NCI-H345 treated with DMSO at 0.1 percent for 48 hours (cell line): Measurements from ENCODE around the gene ARHGAP18.

Source experiments
- DNase-seq: peaks from one replicate; lab custom pipeline; 2025; ENCODE audit not compliant: unreplicated experiment; lab: John Stamatoyannopoulos, UW

Gene ARHGAP18

DNA sequence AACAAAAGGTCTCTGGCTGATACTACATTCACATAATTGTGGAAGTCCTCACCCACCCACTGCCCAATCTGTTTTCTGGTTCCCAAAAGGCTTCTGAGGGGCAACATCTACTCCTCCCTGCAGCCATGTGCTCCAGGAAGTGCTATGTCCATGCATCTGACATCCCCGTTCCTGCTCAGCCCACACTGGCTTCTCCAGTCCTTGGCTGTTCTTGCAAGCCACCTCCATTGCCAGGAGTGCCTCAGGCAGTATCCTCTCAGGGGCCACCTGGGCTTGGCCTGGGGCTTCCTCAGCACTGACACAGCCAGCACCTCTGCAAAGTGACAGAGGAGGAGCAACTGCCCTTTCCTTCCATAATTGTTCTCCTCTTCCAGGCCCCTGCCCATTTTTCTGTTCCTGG lies 18.3 kb downstream of the ARHGAP18 start:
- no peak for DNase-seq

DNA sequence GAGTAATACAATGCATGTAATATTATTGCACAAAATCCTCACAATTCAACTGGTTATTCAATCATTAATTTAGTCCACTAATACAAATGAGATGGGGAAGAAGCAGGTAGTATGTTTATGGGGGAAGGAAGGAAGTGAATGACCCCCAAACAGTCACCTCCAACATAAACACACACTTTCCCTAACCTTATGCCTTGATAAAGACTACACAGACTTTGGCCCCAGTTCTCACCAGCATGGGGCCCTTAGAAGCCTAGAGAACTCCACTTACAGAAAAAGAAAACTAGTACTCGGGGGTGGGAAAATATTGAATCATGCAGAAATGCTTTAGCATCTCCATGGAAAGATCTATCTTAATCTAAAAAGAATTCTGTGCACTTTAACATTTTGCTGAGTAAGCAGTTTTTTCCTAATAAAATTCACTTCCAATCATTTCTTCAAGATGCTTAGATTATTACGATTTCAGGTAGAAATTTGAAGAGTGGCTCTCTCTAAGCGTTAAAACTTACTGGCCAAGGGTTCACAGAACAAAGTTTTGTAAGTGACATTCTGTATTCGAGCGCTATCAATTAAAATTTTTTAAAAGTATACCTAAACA lies 18.8 kb downstream of the ARHGAP18 start:
- no peak for DNase-seq

DNA sequence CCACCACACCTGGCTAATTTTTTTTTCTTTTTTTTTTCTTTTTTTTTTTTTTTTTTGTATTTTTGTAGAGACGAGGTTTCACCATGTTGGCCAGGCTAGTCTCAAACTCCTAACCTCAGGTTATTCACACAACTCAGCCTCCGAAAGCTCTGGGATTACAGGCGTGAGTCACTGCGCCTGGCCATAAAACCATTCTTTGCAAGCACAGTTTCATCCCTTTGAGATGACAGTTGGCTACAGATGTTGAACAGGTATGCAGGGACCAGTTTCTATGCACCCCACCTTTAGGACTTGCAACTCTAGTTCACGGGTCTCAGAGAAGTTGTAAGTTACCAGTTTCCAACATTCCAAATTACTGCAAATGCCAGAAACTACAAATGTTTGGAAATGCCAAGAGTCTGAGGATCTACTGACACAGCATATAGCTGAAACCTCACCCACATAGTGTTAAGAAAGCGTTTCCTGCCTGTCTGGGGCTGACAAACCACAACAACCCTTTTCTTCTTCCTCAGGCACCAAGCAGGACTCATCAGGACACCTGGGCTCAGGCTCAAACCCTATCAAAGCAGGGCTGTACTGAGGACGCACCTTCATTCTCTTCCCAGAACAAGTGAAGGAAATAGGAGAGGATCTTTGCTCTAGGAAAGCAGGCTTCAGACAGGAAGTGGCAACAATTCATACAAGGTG lies 22.9 kb downstream of the ARHGAP18 start:
- no peak for DNase-seq

DNA sequence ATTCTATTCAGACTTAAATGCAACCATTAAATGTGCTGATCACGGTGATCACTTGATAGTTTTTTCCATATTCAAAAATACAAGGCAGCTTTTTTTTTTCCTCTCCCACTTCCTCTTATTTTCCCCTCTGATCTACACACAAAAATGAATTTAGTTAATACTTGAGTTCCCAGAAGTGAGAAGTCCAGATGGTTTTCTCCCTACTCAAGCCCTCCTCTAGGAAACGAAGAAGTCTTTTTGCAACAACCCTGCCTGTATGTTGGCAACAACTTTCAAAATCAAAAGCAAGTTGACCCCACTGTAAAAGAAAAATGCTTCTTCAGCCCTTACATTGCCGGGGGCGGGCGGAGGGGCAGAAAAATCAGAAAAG lies 24.3 kb downstream of the ARHGAP18 start:
- no peak for DNase-seq

DNA sequence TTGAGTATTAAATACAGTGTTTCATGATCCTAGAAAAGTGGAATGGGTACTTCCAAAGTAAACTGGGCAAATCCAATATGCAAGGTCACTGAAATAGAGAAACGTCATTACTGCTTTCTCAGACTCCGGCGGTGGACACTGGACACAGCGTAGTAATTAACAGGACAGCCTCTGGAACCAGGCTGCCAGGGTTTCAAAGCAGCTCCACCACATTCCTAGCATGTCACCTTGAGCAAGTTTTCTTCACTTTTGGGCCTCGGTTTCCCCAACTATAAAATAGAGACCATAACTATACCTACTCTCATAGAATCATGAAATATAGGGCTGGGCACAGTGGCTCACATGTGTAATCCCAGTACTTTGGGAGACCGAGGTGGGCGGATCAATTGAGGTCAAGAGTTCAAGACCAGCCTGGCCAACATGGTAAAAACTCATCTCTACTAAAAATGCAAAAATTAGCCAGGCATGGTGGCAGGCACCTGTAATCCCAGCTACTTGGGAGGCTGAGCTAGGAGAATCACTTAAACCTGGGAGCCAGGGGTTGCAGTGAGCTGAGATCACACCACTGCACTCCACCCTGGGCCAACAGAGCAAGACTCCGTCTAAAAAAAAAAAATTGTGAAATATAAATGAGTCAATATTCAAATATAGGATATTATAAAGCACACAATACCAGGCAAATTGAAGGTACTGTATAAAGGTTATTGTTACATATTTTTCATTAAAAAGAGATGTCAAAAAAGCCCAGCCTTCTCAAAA lies 24.9 kb downstream of the ARHGAP18 start:
- no peak for DNase-seq

DNA sequence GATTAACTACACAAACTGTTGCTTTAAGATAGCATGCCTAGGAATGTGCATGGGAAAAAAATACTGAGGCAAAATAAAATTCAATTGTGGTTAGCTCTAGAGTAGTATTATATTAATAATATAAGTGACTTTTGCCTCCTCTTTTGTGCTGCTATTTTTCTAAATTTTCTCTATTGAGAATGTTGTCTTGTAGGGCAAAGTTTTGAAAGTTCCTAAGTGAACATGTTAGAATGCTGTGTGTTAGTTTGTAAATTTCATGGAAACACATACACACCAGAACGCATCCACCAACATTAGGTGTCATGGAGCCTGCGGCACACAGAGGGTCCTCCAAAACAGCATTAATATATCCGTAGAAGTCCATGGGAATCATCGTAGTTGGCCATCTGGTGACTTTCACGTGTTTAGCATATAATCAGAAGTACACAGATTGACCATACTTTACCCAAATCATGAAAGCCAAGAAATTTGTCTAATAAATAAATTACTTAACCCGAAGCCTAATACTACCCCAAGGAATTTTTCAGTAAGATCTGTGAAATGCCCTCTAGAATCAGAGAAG lies 25.6 kb downstream of the ARHGAP18 start:
- DNase-seq: no peak

DNA sequence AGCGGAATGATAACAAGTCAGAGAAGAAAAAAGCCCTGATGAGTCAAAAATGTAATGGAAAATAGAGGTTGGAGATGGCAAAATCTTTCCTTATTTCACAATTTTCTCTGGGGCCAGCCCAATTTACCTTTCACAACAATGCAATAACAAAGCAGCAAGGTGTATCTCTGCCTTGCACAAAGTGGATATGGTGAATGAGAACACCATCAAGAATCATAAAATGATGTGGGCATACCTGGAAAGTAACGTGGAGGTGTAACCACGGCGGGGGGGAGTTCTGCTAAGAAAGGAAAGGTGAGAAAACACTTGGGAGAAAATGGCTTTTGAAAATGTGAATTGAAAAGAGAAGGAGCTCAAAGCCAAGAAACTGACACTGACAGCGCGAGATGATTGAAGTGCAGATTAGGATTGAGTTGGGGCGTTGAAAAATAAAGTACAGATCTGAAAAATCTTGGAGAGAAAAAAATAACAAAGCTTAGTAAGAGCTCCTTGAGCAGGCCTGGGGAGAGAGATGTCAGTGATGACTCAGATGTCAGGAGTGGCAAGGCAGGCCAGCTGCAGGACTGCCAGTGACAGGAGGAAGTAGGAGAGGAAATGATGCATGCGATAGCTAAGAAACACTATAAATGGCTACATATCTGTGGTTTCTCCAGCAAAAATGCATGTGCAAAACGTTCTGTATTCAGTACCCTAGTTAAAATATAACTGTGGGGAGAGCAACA lies 26.2 kb downstream of the ARHGAP18 start:
- no peak for DNase-seq

DNA sequence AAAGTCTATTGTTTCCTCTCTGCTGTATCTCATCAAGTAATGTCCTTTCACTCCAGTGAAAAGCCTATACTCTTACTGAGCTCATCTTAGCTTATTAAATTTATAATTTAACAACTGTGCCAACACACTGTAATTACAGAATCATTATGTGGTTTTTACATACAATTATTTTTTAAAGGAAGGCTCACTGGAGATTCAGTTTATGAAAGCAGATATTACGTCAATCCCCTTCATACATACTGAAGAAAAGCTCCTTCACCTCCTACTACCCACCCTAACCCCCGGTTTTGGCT lies 28.1 kb downstream of the ARHGAP18 start:
- no peak for DNase-seq

DNA sequence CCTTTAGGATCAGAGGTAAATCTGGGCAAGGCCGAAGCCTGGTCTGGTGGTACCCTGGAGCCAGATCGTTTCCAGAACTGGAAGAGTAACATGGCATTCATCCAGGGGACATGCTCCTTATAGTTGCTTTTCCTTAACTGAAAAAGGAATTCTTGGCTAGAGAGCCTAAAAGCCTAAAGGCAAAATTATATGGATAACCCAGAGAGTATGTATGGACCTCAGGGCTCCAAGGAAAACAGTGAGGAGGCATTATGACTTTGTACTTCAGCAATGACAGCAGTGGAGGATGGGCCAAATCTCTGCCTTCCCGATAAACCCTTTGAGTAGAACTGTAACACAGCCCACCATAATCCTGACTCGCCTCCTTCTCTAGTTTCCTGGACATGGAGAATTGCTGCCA lies 29.3 kb downstream of the ARHGAP18 start:
- no peak for DNase-seq

DNA sequence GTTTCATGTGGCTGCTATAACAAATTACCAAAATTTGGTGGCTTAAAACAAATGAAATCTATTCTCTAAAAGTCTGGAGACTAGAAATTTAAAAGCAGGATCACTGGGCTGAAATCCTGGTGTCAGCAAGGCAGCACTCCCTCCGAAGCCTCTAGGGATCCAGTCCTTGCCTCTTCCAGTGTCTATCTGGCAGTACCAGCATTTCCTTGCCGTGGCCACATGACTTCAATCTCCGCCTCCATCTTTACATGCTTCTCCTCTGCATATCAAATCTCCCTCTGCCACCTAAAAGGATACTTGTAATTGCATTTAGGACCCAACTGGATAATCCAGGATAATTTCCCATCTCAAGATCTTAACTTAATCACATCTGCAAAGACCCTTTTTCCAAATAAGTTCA lies 30.2 kb downstream of the ARHGAP18 start:
- DNase-seq: no peak

DNA sequence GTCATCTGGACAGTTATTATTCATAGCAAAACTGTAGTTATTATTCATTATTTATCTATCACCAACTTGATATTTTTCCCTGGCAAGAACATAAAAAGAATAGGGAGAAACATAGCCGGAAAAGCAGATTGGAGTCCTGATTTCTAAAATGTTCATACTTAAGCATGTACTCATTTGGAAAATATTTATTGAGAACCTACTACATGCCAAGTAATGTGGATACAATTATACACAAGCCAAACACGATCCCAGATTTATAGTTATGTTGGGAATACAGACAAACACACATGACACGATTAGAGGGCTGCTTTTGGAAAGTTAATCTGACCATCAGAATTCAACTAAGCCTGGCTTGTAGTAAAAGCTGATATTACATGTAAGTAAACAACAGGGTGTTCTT lies 30.7 kb downstream of the ARHGAP18 start:
- DNase-seq: no peak

DNA sequence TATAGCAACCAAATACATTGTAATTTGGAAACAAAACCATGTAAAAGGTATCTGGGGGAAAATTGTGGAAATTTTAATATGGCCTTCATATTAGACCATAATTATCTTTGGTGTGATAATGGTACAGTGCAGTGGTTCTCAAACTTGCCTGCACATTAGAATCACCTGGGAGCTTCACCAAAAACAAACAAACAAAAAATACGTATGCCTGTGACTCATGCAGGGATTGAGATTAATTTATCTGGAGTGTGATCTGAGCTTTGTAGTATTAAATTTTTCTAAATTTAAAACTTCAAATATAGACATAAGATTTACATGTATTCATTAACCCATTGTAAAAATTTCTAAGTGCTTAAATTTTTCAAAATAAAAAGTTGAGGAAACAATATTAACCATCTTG lies 31.5 kb downstream of the ARHGAP18 start:
- no peak for DNase-seq

DNA sequence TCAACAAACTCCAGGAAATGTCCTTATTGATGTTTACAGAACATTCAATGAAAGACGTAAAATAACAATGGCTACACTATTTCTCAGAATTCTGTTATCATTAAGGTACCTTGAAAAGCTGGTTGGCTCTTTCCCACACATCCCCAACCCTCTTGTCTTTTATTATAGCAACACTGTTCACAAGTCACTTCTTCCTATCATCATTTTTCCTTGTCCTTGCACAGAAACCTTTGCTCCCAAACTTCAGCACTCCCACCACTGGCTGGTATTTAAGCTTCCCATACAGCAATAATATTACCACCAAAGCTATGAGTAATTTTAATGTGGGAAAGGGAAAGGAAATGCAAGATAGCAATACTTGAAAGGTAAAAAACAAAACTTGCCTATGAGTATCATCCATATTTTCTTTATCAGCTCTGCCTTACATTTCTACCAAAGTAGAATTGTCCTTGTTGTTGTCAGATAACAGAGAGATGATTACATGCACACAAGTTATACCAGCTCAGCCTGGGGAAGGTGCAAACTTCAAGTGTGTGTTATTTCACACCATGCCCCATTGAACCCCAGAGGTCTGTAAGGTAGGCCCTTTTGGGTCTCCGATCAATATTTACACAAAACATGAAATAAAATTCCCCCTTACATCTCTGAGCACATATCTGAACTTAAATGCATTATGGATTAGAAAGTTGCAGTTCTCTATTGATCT lies 32.2 kb downstream of the ARHGAP18 start:
- DNase-seq: no peak

DNA sequence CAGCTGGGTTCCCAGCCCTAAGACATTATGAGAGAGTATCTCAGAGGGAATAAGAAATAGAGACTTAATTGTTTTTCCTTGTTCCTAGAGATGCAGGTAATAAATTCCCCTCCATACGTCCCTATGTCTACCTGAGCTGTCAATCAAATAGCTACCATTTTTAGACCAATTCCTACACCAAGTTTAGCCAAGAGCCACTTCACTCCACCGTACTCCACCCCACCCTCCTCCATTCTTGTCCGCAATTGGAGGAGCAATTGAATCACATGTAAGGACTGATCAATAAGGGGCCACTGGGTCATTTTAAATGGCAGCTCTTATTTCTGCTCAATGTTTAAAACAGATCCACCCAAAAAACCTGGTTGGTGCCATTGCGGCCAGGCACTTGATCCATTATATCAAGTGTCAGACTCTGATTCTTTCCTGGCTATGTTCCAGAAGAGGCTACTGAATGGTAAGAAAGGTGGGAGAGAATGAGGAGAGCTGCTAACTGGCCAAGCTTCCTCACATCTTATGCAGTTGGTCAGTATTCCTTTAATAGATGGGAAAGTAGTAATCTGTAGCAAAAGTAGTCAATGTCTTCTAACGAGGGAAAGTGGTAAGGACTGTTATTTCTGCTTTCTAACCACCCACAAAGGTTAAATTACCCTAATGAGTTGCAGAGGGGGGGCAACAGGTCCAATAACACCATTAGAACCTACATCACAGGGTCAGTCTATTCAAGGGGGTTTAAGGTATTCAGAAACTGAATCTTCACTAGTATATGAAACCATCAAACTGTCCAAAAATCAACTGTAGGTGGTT lies 34.1 kb downstream of the ARHGAP18 start:
- no peak for DNase-seq

DNA sequence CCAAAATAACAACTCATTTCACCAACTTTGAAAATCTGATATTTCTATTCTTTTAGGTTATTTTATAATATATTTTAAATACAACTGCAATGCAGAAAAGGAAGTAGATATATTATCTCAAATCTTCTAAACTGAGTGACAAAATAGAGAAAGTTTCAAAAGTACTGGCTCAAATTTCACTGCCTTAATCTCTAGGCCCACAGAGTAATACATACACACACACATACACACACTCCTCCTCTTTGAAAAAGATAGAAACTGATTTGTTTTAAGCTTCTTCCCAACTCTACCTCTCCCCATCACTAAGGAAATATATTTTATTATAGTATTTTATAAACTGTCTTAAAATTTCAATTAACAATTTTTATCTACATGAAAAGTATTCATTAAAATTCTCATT lies 36.2 kb downstream of the ARHGAP18 start:
- DNase-seq: no peak

DNA sequence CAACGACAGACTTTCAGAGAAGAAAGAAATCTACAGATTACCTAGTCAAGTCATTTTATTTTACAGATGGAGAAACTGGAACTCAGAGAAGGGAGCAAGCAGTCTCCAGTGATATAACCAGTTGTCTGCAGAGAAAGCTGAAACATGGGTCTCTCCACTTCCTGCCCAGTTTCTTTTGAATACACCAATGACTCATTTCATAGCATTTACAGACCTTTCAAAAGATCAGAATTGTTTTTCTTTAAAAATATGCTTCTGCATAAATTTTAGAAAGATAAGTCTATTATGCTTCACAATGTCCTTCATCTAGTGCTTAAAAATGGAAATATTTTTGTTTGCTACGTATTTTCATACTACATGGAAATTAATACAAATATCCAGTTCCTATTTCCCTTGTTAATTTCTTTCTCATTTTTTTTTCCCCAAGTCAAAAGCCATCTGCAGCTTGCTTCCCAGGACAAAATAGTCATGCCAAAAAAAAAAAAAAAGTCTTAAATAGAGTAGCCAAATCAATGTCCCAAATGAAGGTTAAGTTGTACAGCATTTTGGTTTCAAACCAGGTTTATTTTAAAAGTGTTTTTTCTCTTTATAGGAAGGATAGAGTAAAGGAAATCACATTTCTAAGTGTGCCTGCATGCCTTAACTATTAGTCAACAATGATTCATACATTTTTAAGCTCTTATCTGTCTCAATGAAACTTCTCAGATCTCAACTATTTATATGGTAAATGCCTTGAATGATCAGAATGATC lies 36.9 kb downstream of the ARHGAP18 start:
- no peak for DNase-seq

DNA sequence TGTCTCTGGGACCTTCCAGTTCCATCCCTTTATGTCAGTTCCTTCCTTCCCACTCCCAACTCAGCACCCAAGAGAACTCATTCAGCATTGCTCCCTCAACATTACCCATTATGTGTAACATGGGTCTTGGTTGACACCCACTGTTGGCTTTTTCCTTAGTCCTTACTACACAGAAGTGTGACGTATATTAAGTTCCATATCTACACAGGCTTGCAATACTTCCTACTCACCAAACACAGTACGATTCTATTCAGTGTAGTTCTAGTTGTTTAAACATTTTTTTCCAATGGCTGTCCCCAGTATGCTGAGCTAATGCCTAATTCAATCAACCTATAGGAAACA lies 37.7 kb downstream of the ARHGAP18 start:
- DNase-seq: no peak

DNA sequence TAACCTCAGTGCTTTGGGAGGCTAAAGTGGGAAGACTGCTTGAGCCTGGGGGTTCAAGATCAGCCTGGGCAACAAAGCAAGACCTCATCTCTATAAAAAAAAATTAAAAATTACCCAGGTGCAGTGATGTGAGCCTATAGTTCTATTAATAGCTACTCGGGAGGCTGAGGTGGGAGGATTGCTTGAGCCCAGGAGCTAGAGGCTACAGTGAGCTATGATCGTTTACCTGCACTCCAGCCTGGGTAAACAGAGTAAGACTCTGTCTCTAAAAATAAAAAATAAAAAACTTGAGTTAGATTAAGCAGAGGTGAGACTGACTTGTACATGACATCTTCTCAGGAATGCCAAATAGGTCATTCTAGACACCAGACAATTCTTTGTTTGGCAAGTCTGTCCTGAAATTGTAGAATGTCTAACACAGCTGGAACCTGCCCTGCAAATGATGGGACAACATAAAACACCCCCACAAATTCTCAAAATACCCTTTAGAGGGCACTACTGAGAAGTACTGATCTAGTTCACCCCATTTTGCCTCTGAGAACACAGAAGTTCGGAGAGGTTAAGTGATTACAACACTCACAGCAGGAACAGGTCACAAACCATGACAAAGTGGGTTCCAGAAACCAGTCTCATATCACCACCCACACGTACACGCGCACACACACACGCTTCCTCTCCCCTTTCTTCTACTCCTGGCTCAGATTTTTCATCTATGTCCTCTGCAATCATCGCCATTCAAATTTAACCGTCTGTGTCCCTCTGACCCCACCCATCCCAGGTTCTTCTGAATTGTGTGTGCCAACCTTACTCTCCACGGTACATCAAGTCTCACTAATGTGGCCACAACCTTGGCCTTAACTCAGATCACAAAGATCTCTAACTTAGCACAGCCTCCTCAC lies 38.3 kb downstream of the ARHGAP18 start:
- no peak for DNase-seq

DNA sequence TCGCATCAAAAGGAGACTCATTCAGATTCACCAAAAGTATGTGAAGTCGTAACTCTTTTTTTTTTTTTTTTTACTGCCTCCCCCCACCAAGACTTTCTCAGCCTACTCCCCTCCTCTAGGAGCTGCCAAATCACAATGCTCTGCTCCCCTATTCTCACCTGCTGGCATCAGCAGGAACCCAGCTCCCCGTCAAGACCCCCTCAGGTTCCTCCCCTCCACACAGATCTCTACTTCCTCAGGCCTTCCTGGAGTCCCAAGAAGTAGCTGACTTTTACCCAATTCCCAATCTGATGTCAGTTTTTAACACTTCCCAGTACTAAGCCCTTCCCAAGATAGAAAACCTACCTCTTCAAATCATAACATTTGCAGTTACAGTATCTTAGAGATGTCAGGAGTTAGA lies 39.3 kb downstream of the ARHGAP18 start:
- no peak for DNase-seq
